NCI-H128 (cell line): ENCODE data around the gene SLIT3.

Experiments
- DNase-seq: peaks from one replicate; lab custom pipeline; 2025; ENCODE audit not compliant: unreplicated experiment; lab: John Stamatoyannopoulos, UW

Gene SLIT3

DNA sequence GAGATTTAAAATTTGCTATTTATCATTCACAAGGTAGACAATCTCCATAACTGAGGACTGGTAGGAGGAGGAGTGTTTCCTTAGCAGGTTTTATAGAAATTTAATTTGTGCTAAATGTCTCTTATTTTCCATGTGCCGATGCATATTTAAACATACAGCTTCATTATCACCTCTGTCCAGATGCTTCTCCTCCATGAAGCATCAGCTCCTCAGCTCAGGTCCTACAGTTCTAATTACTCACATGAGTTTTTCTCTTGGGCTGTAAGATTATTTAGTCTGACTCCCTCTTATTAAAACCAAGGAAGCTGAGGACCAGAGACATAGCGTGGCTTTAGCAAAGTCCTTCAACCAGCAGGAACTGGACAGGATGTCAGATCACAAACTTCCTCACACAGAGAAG lies 421.6 kb downstream of the SLIT3 start:
- no peak for DNase-seq

DNA sequence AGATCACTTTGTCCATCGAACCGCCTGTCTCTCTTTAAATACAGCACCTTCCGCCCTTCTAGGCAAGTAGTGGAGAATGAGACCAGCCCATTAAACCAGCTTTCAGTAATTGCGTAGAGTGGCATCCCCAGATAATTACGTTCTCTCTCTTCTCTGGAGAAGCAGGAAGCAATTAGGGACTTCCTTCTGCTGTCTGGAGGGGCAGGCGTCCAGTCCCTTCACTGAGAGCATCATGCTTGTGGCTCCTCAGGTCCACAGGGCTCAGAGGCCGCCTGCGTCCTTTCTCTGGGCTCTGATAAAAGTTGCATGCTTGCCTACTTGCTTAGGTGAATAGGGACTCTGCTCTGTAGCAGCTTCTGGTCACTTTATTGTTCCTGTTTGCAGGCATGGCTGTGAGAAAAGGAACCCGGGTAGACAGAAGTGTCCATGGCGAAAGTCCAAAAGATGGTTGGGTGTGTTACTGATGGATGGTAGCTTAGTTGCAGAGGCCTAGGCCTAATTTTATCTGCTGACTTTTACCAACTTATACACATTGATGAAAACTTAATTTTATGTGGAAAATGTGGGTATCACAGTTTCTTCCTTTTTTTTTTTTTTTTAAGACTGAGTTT lies 422.7 kb downstream of the SLIT3 start:
- DNase-seq, result no peak

DNA sequence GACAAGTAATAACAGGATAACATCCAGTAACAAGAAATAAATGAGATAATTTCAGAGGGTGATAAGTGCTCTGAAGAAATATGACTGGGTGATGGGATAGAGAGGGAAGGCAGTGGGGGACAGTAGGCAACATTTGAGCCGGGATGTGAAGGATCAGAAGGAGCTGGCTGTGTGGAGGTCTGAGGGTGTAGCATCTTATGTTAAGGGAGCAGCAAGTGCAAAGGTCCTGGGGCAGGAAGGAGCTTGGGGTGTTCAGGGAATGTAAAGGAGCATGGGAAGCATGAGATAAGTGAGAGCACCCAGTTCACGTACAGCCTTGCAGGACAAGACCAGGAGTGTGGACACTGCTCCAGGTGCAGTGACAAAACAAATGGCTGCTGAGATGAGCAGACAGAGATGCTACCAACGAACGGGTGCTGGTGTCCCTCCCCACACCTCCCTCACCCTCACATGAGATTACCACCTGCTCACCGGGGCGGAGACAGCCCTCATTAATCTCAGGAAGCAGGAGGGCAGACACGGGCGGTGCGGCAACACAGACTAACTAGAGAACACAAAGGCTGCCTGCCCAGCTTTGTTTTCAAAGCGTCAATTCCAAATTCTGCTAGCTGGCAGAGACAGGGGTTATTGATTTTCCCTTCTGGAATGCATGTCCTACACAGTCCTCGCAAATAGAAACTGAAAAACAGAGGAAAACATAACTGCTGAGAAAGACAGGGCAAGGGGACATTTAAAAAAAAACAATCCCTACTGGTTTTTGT lies 423.6 kb downstream of the SLIT3 start:
- DNase-seq, result no peak

DNA sequence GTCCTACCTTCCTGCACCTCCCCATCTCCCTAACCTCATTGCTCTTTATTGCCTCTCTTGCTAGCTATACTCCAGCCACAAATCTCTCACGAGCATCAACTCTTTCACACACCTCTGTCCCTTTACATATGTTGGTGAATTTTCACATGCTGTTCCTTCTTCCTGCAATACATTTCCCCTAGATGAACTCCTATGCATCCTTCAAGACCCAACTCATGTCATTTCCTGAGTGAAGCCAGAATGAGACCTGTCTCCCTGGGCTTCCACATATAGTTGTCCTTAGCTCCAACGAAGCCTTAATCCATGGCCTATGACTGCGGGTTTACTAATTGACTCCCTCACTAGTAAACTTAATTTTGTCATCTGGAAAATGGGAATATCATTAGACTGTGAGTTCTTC lies 424.5 kb downstream of the SLIT3 start:
- DNase-seq, result no peak

DNA sequence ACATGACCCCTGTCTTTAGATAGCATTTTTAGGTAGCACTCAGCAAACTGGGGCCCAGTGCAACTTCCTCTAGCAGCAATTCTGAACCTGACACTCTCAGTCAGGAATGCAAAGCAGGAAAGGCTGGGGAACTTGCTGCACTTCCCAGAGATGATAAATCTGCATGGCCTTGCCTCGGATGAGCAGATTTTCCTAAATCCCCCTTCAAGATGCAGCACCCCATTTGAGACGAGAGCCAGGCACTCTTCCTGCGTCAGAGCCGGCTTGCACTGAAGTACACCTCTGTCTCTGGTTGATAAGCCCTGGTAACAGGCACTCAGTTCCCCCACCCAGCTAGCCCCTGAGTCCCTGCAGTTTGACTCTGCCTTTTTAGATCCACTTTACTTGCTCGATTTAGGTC lies 425.1 kb downstream of the SLIT3 start:
- DNase-seq, result no peak

DNA sequence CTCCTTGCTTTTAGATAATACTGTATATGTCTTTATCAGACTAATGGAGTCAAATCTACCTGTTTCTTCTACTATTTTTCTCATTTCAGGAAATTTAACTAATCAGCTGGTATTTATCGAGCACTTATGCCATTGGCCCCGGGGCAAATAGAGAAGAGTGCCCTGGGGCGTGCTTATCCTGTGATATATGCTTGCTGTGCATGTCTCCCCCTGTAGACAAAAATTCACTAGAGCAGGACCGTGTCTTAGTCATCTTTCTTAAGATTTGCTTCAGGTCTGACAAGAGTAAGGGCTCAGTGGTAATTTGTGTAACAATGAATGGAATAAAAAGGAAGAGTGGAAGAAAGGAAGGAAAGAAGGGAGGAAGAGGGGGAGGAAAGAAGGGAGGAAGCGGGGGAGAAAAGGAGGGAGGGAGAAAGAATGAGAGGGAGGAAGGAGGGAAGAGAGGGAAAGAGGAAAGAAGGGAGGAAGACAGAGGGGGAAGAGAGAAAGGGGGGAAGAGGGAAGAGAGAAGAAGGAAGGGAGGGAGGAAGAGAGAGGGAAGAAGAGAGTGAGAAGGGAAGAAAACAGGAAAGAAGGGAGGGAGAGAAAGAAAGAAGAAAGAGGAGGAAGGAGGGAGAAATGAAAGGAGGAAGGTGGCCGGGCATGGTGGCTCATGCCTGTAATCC lies 426.1 kb downstream of the SLIT3 start:
- no peak for DNase-seq

DNA sequence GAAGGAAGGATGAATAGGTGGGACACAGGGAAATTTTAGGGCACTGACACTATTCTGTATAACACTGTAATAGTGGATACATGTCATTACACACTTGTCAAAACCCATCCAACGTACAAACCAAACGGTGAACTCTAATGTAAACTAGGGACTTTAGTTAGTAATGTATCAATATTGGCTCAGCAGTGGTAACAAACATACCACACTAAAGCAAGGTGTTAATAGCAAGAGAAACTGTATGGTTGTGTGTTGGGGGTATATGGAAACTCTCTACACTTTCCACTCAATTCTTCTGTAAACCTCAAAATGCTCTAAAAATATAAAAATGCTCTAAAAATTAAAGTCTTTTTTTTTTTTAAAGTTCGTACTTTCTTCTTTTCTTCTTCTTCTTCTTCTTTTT lies 428.7 kb downstream of the SLIT3 start:
- DNase-seq, result no peak

DNA sequence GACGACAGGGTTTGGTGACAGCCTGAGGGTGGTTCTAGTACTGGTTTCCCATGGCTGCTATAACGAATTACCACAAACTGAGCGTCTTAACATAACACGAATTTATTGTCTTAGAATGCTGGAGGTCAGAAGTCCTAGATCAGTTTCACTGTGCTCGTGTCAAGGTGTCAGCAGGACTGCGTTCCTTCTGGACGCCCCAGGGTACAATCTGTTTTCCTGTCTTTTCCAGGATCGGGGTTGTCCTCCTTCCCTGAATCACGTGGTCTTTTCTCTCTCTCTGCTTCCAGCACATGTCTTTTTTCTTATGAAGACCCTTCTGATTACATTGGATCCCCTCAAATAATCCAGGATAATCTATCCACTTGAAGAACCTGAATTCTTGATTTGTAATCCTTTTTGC lies 430.0 kb downstream of the SLIT3 start:
- no peak for DNase-seq

DNA sequence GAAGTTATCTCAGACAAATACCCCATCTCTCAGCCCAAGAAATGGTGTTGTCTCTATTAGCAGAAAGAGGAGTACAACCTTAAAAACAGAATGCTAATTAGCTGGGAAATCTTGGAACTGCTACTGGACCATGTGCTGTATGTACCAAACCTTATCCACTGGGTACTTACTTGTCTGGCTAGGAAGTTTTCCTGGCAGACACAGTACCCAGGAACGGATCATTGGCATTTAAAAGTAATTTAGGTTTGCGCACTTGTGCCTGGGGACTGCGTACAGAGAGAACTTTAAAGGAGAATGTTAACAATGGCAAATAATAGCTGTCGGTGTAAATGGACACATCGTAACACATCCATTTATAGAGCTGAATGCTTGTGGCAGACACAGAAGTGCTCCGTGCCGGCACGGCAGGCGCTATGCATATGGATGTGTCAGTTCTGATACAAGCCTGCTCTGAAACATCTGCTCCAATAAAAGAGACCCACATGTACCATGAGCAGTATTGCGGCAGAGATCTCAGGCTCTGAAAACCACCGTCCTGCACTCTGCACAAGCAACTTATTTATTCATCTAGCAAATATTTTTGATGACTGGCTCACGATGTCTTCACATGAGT lies 431.2 kb downstream of the SLIT3 start:
- no peak for DNase-seq

DNA sequence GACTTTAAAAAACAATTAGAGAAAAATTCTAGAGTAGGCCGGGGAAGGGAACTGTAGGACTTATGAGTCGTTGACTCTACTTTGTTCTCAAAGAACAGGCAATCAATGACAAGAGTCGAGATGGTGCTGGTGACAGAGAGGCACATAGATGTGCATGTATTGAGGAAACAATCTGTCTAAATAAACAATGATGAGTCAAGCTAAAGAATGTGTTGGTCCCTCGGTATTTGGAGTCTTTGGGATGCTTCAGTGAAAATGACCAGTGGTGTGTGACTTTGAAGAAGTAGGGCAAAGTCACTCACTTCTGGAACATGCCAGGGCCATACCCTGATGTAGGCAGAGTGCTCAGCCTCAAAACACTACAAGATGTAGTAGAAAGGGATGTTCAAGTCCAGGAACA lies 433.7 kb downstream of the SLIT3 start:
- DNase-seq, result no peak

DNA sequence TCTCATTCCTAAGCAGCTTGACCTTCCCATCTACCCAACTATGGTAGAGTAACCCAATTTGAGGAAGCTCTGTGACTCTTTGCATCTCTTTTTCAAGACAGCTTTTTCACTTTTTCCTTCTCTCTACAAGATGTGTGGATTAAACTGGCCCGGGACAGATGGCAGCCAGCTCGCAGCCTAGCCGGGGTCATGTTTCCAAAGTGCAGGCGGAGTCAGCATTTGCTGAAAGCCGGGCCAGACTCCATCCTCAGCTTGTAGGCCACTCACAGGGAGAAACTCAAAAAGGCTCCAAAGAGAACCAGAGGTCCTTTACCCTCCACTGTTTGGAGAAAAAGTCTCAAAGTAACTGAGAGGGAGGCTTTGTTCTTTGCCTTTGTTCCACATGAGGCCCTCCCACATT lies 435.0 kb downstream of the SLIT3 start:
- no peak for DNase-seq

DNA sequence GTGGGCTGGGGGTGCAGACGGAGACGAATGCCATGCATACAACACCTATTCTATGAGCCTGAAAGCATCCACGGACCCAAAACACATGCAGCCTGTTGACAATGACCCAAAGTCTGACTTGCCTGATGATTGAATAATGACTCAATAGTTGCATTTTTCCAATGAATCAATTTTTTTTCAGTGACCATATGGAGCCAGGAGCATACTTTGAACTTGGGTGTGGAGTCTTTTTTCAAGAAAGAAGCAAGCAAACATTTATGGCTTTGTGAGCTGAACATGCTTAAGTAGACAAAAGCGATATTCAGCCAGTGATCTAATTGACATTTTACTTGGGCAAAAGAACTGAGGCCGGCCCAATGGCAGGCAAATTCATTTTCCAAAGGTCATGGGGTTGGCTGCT lies 437.9 kb downstream of the SLIT3 start:
- DNase-seq, result no peak

DNA sequence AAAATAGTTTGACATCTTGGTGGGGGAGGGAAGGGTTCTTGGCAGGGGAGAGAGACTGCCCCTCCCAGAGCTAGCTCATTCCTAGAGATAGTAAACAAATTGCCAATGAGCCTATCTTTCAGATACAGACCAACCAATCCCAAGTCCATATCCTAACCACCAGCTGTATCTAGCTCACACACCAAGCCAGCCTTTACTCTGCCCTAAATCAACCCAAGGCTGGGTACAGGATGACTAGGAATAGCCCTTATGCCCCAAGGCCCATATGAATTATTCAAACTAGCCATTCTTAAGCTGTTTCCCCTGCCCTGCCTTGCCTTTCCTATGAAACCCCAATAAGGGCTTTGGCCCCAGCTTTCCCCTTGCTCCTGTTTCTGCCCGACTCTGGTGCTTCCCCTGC lies 440.4 kb downstream of the SLIT3 start:
- DNase-seq, result no peak

DNA sequence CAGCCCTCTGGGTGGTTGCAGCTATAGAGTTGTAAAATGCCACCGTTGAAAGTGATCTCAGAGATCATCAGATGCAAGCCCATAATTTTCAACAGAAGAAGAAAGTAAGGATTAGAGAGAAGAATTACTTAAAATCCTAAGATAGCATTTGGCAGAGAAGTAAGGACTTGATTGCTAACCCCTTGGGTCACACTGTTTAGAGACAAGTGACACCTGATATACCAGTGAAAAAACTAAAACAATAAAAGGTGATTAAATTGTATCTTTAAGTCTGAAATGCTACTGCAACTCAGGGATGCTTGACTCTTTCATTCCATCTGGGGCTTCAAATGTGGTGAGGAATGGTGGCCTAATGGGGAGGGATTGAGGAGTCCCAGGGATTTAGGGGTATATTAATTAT lies 440.9 kb downstream of the SLIT3 start:
- DNase-seq, result no peak

DNA sequence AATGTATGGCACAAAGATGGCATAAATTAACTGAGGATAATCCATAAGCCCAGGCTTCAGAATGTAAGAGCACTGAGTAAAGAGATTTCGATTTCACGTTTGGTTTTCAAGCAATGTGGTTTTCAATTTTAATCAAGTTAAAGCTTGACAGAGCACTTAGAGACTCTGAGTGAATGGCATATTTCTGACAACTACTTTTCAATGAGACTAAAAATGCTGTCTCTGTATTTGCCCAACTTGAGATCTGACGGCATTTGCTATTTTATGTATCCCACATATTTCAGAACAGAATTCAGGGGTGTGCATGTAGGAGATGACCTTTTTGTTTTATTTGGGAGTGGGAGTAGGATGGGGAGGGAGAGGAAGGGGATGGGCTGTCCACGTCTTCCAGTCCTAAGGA lies 441.5 kb downstream of the SLIT3 start:
- no peak for DNase-seq

DNA sequence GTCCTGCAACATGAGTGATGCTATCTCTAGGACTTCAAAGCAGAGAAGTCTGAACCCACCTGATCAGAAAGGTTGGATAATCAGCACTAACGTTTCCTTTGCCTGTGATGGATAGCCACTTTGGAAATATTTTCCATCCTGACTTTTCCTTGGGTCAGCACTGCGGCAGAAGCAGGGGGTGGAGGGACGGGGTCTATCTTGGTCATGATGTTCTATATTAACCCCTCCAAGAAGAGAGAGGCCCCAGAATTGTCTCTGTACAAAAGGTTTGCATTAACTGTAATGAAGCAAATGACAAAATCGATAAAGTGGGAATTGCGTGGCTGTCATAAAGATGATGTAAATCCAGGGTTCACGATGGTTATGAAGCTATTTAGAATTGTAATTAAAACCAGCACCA lies 441.9 kb downstream of the SLIT3 start:
- DNase-seq, result no peak

DNA sequence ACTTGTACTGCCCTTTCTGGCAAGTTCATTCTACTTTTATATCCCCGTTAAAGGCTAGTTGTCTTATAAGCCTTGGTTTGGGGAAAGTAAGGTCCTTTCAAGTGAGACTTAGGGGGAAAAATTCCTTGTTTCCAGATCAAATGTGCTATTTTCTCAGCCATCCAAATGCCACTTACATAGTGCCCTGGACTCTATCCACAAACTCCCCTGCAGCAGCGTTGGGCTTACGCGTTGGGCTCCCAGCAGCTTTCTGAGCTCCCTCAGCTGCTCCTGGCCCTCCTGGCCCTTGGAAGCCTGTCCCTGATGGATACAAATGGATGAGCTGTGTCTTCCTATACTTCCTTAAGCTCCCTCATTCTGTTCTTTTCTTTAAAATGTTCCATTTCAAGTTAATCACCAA lies 442.6 kb downstream of the SLIT3 start:
- DNase-seq, result no peak

DNA sequence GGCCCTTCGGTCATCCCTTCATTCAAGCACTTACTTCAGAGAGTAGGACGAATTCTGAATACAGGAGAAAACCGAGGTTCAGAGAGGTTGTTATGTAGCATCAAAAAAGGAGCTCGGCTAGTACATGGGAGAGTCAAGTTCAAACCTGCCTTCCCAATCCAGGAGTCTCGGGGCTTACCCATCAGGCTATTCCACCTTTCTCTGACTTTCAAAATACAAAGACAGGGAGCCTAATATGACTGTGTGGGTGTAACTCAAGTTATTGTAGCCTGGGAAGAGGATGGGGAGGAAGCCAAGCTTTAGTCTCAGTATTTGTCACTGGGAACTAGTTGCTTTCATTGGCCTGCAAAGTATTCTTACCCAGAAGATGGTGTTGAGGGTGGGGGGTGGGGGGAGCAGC lies 447.0 kb downstream of the SLIT3 start:
- DNase-seq, result no peak

DNA sequence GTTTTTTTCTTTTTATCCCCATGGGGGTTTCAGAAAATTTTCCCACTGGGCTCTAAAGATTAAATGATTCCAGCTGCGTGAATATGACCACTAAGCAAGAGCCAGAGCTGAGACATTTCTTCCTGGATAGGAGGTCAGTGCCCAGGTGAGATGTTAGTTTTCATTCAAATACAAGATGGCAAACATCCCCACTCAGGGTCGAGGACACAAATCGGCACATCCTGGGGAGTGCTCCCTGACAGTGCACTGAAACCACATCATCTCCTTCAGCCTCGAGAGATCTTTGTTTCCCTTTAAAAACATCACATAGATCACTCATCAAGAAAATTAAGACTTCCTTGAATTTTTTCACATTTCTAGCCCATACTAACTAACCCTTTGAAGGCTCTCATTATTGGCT lies 448.6 kb downstream of the SLIT3 start:
- DNase-seq, result no peak

DNA sequence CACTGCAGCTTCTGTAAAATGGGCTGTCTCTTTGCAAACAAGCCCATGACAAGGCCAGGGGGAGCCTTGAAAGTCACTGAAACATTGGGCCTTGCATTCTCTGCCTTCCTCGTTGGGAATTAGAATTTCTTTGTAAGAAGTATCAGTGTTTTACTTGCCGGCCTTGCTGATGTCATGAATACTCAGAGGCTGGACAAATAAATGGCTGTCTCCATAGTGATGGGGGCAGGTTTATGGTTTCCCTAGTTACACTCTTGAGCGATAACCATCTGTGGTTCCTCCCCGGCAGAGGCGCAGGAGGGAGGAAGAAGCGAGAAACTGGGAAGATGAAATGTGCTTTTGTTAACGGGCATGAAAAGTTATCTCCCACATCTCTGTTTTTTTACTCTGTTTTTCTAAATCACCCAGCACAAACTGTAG lies 449.0 kb downstream of the SLIT3 start:
- DNase-seq, result no peak

DNA sequence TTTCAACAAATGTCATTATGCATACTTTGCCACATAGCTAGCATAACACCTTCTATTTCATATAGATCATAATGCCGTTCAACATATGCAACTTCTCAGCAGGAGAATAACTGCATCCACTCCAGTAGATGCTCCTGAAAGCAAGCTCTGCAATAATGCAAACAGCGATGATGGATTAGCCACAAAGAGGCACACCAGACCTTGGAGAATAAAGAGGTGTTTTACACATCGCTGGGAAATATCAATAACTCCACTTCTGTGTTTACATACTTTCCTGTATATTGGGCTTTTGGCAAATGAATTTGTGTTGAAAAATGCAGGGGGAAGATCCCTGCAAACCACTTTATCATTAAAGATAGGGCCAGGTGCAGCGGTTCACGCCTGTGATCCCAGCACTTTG lies 450.3 kb downstream of the SLIT3 start:
- DNase-seq, result no peak

DNA sequence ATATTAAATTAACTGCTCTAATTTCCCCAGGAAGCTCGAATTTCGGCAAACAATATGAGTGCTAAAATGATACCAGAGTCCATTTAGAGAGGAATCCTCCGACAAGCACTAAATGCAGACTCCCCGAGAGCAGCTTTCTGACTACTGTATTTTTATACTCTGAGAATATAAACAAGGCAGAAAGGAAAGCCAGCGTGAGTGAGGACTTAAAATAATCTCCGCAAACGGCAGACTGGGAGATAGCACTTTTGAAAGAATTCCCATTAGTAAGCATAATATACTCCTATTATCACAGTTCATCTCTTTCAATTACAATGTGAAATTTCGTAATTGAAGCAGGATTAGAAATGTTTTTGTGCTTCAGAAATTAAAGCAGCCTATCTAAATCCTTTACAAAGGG lies 452.4 kb downstream of the SLIT3 start:
- DNase-seq, result no peak
